Body of pancreas (tissue), 4 donors: ENCODE results near the gene THTPA.

Experiments
- CTCF ChIP-seq, 7 experiments: fragments of 450-650 bp in 4 of 7; fragments of 200-600 bp in 3 of 7; sonication (generic) in 3 of 7; IDR thresholded peaks; one replicate each; pipeline ENCODE4 v1.5.1; 2016 to 2019; ENCODE audit warnings: antibody characterized with exemption in 7 of 7
- POLR2A ChIP-seq, 3 donors: fragments of 450-650 bp; IDR thresholded peaks; one replicate each; pipeline ENCODE4 v1.6.1; 2016; ENCODE audit warnings: antibody characterized with exemption in 3 of 3, mild to moderate bottlenecking in 2 of 3

- TF ChIP-seq CTCF (IDR thresholded peaks at IDR 0.05), result no peak
- TF ChIP-seq POLR2A (IDR thresholded peaks at IDR 0.05), result no peak
These were observed 12.7 kb upstream of the THTPA start for GRCh38 chr14:23543403-23543802.
